ENCODE measurements around the gene ADCYAP1.

ADCYAP1 gene

DNA sequence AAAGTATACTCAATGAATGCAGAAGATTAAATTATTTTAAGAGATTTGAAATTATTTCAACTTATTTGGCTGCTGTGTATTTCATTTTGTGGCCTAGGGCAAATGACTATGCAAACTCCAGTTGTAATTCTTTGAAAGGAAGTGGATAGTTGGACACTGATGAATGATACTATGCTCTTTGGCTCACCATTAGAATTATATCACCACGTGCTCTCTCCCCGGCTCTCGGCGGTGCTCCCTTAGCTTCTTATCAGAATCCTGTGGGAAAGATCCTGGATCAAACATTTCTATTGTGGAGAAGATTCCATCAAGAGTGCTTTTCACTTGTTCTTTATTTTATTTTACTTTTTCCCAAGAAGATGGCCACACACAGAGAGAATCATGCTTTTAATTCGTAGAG is 55.2 kb downstream of the ADCYAP1 start (continued):
- TF ChIP-seq, protein P1, sequence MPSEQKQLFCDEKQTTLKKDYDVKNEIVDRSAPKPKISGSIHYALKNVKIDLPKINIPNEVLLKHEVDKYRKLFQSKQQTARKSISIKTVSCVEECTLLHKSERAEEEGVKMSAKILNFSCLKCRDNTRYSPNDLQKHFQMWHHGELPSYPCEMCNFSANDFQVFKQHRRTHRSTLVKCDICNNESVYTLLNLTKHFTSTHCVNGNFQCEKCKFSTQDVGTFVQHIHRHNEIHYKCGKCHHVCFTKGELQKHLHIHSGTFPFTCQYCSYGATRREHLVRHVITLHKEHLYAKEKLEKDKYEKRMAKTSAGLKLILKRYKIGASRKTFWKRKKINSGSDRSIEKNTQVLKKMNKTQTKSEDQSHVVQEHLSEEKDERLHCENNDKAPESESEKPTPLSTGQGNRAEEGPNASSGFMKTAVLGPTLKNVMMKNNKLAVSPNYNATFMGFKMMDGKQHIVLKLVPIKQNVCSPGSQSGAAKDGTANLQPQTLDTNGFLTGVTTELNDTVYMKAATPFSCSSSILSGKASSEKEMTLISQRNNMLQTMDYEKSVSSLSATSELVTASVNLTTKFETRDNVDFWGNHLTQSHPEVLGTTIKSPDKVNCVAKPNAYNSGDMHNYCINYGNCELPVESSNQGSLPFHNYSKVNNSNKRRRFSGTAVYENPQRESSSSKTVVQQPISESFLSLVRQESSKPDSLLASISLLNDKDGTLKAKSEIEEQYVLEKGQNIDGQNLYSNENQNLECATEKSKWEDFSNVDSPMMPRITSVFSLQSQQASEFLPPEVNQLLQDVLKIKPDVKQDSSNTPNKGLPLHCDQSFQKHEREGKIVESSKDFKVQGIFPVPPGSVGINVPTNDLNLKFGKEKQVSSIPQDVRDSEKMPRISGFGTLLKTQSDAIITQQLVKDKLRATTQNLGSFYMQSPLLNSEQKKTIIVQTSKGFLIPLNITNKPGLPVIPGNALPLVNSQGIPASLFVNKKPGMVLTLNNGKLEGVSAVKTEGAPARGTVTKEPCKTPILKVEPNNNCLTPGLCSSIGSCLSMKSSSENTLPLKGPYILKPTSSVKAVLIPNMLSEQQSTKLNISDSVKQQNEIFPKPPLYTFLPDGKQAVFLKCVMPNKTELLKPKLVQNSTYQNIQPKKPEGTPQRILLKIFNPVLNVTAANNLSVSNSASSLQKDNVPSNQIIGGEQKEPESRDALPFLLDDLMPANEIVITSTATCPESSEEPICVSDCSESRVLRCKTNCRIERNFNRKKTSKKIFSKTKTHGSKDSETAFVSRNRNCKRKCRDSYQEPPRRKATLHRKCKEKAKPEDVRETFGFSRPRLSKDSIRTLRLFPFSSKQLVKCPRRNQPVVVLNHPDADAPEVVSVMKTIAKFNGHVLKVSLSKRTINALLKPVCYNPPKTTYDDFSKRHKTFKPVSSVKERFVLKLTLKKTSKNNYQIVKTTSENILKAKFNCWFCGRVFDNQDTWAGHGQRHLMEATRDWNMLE (tag by site-specific recombination; conservative IDR thresholded peaks at IDR 0.05; ENCODE audit: low read depth), result no peak
